Effector memory CD4-positive, alpha-beta T cell (primary cell): Measurements from ENCODE around the gene EVX2.

Experiments
- DNase-seq, 3 donors: peaks; one replicate each; pipeline ENCODE4 v3.0.0-alpha.2; 2020
- H3K27ac ChIP-seq: 2 replicates; pipeline ENCODE4 v1.7.0; 2013; ENCODE audit warnings: mild to moderate bottlenecking, low read length, moderate library complexity; ENCODE audit not compliant: insufficient read depth, poor library complexity, severe bottlenecking
- H3K27me3 ChIP-seq: replicated peaks from 2 replicates; pipeline ENCODE4 v1.7.0; 2013; ENCODE audit warnings: mild to moderate bottlenecking, low read length; ENCODE audit not compliant: insufficient read depth, control insufficient read depth, poor library complexity, severe bottlenecking
- H3K36me3 ChIP-seq: 2 replicates; pipeline ENCODE4 v1.7.0; 2013; ENCODE audit warnings: mild to moderate bottlenecking, low read length, moderate library complexity; ENCODE audit not compliant: control insufficient read depth, insufficient read depth
- H3K4me1 ChIP-seq: 2 replicates; pipeline ENCODE4 v1.7.0; 2013; ENCODE audit warnings: low read length, mild to moderate bottlenecking; ENCODE audit not compliant: control insufficient read depth, insufficient read depth, poor library complexity, severe bottlenecking
- H3K4me3 ChIP-seq: 2 replicates; pipeline ENCODE4 v1.7.0; 2013; ENCODE audit warnings: low read length, low read depth, mild to moderate bottlenecking; ENCODE audit not compliant: insufficient read depth, poor library complexity, severe bottlenecking
- H3K9me3 ChIP-seq: 2 replicates; pipeline ENCODE4 v1.7.0; 2013; ENCODE audit warnings: mild to moderate bottlenecking, low read length, moderate library complexity; ENCODE audit not compliant: control insufficient read depth

Gene EVX2

DNA sequence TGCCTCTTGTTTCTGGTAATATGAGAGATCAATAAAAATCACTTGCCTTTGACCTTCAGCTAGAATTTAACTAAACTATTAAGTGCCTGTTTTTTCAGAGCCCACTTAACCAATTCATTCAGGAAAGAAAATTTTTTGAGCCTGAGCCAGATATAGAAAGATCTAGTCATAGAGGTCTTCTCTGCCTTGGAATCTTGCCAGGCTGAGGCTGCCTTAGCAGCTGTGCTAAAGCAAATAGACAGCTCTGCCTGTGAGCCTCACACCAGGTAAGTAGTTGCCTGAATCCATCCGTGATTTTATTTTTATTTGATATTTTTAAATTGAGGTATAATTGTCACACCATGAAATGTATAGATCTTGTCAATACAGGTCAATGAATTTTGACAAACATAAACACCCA is 27.4 kb downstream of the EVX2 start:
- Histone ChIP-seq H3K4me3 (no peak overlapping the region), H3K27me3 (peaks cover 3% of the 10 kb centered on the region), H3K9me3 (no peaks in the 10 kb centered on the region), H3K27ac (no peak overlapping the region), H3K4me1 (no peaks in the 10 kb centered on the region), H3K36me3 (no peaks in the 10 kb centered on the region)
- DNase-seq = no peak

DNA sequence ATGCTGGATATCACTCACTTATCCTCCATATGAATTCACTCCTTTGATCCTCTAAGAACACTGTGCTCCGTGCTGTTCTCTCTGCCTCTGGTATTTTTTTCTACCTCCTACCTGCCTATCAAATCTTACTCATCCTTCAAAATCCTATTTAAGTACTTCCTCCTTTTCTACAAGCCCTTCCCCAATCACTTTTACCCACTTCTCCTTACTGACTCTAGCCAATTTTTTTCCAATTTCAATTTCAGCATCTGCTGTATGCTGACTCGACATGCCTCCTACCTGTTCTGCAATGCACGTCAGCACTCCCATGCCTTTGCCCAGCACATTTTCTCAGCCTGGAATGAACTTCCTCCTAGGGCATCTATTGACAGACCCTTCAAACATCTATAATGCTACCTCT is 44.4 kb downstream of the EVX2 start:
- Histone ChIP-seq H3K27ac (no peak overlapping the region), H3K4me3 (no peak overlapping the region), H3K4me1 (no peaks in the 10 kb centered on the region), H3K9me3 (no peaks in the 10 kb centered on the region), H3K36me3 (no peaks in the 10 kb centered on the region), H3K27me3 (no peaks in the 10 kb centered on the region)
- DNase-seq = no peak

DNA sequence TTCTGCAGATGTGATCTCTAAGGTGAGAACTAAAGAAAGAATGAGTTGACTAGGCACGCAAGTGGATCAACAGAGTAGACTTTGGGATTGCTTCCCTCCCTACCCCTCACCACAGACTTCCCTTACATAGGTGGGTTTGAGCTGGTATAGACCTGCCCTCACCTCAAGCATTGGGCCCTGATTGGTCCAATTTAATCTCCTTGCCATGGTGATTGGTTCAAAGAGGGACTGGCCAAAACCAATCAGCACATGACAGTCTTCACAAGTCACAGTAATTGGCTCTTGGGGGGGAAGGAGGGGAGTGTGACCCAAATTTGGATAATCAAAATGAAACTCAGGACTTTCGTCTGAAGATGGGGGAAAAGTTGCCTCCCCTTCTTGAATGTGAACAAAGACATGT is 45.1 kb downstream of the EVX2 start:
- H3K27me3 ChIP-seq = no peaks in the 10 kb centered on the region
- no peak overlapping the region for H3K27ac ChIP-seq
- no peak overlapping the region for H3K4me3 ChIP-seq
- DNase-seq = no peak
- H3K36me3 ChIP-seq = no peaks in the 10 kb centered on the region
- no peaks in the 10 kb centered on the region for H3K9me3 ChIP-seq
- H3K4me1 ChIP-seq = no peaks in the 10 kb centered on the region

DNA sequence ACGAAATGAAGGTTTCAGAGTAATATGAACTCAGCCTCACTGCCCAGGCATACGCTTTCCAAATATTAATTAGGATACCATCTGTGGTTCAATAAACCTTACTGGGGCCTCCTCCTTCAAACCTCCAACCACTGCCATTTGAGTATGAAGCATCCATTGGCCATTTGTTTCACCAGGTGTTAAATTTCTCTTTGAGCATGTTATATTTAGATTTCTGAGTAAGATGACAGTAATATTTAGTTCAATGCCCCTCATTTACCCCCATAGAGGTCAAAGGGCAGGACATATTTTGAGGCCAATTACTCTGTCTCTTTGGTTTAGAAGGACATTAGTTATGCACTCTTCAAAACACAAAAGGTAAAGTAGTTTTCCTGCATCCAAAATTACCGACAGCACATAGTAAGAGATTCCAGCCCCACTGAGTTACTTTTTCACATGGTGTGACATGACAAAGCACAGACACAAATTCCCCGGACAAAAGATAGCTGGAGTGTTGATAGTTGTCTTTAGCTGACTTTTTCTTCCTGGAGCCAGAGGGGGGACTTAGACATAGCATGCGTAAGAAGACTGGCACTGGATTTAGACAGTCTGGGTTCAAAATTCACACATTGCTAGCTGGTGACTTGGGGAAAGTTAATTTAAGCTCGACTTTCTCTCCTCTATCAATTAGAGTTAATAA is 48.6 kb downstream of the EVX2 start:
- no peaks in the 10 kb centered on the region for H3K4me1 ChIP-seq
- H3K9me3 ChIP-seq = no peaks in the 10 kb centered on the region
- H3K36me3 ChIP-seq = no peaks in the 10 kb centered on the region
- H3K27me3 ChIP-seq = no peaks in the 10 kb centered on the region
- H3K4me3 ChIP-seq = no peak overlapping the region
- DNase-seq = no peak
- no peak overlapping the region for H3K27ac ChIP-seq

DNA sequence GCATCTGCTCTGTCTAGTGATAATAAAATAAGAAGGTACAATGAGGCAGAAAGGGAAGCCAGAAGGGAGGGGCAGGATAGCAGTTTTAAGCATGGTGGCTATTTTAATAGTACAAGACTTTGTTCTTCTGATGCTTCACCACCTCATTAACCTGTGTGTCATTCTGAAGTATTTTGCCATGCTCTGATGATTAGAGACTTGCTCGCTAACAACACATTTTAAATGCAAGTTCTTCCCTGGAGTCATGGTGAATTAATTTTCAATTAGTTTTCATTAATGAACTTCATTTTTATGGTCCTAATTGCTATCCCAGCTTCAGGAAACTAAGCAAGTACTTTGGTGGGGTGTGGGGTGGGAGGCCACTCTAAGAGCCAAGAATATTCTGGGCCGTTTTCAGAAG is 56.0 kb downstream of the EVX2 start:
- Histone ChIP-seq H3K27me3 (peaks cover 5% of the 10 kb centered on the region), H3K36me3 (no peaks in the 10 kb centered on the region), H3K4me1 (no peaks in the 10 kb centered on the region), H3K9me3 (no peaks in the 10 kb centered on the region), H3K4me3 (no peak overlapping the region), H3K27ac (no peak overlapping the region)
- no peak for DNase-seq
